Activated naive CD4-positive, alpha-beta T cell treated with anti-CD3 and anti-CD28 coated beads, Interleukin-2, amount 50 U/mL, for 16 hours (primary cell): Measurements from ENCODE around the gene CLEC4F.

Experiments used
- DNase-seq: peaks from one replicate; pipeline ENCODE4 v3.0.0-alpha.2; 2020

Gene CLEC4F

DNA sequence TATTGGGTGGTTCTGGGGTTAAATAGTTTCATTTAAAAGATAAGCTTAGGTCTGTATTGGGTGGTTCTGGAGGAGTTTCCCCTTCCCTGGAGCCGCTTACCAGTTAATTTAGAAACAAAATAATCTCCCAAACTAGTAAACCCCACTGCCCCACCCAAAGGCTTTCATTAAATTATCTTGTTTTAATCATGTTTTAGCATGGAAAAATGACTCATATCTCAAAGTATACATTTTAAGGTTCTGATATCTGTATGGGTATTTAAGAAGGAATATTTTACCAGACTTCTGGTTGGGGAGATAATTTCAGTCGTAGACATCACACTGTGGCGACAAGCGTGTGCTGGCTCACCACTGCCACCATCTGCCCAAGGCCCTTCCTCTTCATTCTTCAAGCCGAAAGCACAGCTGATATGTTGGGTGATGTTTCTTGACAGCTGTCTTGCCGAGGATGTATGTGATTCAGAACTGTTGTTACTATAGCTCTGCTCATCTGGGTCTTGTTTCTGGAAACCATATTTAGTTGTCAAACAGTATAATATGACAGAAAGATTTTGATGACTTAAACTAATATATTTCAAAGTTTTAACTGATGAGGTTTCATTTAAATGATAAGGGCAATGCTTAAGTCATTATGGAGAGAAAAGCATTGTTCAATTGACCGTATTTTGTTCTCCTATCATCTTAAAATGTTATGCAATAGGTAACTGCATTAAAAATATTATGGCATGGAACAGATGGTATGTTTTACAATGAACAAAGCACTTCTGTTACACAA lies 35.1 kb downstream of the CLEC4F start:
- peak; percentile 49 for DNase-seq

DNA sequence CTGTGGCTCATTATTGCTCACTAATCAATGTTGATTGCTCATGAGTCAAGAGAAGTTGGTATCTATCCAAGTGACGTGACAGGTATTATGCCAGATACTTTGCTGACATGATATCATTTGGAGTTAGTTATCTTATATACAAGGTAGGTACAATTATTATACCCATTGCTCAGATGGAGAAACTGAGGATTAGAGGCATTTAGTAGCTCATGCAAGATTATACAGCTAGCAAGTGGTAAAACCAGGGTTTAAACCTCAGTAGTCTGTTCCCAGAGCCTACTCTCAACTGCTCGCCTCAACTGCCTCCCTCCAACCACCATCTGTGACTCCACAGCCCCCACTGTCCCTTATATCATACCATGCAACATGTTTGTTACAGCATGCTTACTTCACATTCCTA lies 36.1 kb downstream of the CLEC4F start:
- DNase-seq = no peak

DNA sequence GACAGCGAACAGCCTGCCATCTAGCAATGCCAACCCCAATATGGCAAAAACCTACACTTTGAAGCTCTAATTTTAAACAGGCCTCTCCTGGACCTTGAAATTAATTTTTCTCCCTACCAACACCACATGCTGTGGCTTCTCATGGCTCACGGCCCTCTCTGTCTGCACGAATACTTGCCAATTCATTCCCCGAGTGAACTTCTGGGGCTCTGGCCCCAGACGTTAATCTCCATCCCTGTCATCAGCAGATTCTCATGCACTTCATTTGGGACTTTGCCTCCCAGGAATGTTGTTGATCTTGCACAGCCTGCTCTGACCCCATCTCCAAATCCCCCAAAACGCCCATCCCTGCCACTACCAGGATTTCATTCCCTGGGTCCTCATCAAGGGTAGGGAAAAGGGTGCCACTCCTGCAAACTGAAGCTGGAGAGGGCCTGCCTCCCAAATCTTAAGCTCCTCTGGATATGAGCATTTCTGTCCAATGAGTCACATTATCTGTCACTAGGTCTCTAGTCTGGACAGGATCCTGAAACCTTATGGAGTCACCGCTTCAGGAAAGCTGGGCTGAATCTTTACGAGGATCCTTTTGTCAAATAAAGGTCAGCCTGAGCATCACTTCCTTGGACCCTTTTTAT lies 40.4 kb downstream of the CLEC4F start:
- DNase-seq = no peak

DNA sequence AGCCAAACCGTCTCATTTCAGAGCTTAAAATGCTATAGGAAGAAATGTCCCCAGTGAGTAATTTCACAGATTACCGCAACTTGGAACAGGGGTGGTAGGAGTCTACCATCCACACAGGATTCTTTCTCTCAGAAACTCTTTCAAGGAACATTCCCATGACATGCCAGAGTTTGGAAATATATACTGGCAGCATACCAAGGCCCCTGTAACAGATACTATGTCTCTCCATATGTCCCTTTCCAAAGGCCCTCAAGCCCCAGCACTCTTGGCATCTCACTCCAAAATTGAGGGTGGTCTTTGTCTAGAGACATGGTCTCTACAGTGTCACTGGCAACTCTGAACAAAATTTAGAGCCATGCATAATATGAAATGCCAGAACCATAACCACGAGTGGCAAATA lies 40.9 kb downstream of the CLEC4F start:
- no peak for DNase-seq

DNA sequence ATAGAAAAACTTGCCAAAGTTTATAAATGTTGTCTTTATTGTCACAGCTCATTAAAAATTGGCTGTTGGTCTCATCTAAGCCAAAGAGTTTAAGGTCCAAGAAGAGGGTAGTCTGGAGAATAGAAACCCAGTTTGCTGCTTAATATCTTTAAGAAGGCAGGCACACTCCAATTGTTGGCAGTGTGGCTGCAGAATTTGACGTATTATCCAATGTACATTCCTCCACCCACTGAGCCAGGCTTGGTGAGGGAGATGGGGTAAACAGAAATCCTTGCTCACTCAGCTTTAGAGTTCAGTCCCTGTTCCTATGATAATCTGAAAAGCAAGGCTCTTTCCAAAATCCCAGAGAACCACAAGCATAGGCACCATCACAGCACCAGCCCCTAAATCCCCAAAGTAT lies 41.7 kb downstream of the CLEC4F start:
- DNase-seq = no peak

DNA sequence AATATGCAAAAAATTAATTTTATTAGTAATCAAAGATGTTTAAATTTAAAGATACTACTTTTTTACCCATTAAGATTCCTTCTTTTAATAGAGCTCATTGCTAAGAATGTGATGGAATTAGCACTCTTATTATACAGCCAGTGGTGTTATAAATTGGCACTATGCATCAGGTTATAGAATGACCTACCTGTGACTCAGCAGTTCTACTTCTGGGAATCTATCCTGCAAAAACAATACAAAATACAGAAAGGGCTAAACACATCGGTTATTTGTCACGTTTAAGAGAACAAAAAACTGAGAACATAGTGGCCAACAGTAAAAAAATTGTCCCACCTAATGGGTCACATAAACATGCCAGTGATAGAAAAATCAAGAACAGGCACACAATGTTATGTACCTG lies 42.9 kb downstream of the CLEC4F start:
- DNase-seq = no peak

DNA sequence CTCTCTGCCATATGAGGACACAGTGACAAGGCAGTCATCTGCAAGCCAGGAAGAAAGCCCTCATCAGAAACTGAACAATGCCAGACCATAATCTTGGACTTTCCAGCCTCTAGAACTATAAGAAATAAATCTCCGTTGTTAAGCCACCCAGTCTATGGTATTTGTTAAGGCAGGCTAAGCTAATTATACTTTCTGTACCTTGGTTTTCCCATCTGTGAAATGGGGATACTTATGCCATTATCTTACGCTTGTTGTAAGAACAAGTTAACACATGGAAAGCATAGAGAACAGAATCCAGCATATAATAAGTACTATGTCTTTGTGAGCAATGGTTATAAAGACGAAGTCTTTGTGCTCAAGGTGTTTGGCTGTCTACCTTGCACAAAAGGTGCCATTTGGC lies 44.1 kb downstream of the CLEC4F start:
- DNase-seq = no peak

DNA sequence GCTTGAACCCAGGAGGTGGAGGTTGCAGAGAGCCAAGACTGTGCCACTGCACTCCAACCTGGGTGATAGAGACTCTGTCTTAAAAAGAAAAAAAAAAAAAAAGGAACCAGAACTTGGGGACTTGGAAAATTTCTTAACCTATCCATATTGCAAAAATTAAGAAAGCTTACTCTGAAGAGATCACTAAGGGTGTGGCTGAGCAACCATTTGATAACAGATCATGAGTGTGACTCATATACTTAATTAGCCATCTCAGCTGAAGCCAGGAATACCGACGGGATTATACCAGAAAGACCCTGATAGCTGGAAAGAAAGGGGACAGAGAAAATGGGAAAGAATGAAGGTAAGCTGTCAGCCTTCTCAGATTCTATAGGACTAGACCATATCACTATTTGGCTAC lies 45.3 kb downstream of the CLEC4F start:
- DNase-seq = no peak

DNA sequence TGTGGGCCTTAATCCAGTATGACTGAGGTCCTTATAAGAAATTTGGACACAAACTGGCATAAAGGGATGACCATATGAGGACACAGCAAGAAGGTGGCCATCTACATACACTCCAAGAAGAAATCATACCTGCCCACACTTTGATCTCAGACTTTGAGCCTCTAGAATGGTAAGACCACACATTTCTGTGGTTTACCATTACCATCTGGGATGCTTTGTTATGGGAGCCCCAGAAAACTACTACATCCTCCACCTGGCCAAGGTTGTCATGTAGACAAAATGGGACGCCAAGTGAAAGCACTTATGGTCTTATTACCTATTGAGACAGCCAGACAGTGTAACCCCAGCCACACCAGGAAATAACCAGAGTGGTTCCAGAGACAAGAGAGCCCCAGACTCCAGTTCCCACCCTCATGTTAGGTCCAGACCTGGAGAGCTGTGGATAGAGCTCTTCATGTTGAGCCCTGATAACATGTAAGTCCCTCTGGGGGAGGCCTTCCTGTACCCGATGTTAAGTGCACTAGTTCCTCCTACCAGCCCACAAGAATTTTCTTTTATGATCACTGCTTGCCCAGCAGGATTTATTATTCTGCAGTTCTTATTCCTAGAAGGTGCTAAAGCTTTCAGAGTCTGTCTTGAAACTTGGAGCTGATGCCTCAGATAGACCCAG lies 47.8 kb downstream of the CLEC4F start:
- DNase-seq = no peak

DNA sequence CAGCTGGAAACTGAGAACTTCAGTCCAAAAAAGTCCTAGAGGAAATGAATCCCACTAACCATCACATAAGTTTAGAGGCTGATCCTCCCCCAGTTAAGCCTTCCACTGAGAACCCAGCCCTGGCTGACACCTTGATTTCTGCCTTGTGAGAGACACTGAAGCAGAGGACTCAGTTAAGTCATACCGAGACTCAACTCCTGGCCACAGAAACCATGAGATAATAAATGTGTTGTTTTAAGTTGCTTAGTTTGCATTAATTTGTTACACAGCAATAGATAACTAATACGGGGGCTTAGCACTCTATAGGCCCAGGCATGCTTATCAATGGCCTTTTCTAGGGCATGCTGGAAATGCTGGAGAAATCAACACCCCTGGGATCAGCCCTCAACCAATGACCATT lies 49.0 kb downstream of the CLEC4F start:
- DNase-seq = no peak

DNA sequence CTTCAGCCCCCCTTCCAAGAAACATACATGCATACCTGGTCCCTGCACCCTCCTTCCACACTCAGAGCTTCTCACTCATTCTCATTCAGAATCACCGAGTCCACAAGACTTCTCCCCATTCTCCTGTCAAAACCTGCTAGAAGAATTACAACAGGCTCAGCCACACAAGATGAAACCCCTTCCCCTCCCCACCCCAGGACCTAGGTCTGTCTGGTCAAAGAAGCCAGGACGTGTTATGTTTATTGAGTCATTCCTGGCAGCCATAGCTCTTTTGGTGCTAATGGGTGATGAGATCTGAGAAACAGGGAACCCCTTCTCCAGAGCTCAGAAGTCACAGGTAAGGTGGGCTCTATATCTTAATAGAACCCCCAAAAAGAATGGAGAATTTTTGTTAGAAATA lies 50.9 kb downstream of the CLEC4F start:
- DNase-seq = no peak

DNA sequence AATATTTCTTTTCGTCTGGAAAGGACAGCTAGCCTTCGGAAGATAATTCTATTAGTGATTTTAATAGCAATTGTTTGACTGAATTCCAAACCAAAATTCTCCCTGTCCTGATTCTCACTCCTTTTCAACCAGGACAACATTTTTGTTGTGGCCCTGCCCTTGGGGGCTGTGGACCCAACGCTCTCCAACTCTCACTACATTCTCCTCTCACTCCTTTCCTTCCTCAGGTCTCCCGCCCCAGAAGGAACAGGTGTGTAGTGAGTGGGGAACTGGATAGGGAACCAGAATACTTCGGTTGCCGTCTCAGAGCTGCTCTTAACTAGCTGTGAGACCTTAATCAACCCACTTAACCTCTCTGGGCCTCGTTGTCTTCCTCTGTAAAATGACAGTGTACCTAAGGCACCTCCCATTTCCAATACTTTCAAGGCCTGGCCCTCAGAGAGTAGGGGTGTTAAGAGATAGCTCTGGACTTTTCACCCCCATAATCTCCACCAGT lies 51.8 kb downstream of the CLEC4F start:
- DNase-seq = no peak

DNA sequence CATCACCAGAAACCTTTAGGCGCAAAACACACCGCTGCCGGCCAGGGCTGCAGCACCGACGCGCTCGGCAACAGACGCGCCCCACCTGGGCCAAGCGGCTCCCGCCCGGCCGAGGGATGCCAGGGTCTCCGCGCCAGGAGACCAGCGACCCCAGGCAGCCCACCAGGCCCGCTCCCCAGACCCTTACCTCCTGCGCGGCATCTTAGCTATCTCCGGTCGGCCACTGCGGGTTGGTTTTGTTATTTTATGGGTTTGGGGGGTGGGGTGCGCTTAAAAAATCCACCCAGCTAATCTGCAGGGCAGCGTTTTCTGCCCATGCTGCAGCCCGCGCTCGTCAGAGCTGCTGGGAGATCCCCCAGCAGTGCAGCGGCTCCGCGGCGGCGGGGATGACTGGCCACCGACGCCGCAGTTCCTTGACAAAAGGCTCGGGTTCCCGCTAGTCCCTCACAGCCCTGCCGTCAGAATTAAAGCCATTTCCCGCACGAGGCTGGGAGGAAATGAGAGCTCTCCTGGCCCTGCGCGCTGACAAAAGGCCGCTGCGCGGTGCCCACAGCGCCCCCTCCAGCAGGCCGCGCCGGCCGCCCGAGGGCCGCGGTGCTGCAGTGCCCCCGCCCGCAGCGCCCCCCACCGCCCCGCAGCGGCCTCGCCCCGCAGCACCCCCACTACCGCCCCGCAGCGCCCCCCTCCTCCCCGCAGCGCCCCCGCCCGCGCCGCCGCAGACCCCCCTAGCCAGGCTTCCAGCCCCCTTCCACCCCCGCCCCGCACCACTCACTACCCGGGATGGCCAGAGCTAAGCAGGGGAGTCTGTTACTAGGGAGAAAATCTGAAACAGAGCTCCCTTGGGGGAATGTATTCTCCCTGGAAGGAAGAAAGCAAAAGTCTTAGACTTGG lies 52.5 kb downstream of the CLEC4F start, which contains the start of gene ADD2:
Gene ADD2 (minus strand): TSS at position 502 of the 891 bp plus-strand sequence. CDS start 61,792 bp downstream, outside the sequence.
- peak; percentile 58 for DNase-seq

DNA sequence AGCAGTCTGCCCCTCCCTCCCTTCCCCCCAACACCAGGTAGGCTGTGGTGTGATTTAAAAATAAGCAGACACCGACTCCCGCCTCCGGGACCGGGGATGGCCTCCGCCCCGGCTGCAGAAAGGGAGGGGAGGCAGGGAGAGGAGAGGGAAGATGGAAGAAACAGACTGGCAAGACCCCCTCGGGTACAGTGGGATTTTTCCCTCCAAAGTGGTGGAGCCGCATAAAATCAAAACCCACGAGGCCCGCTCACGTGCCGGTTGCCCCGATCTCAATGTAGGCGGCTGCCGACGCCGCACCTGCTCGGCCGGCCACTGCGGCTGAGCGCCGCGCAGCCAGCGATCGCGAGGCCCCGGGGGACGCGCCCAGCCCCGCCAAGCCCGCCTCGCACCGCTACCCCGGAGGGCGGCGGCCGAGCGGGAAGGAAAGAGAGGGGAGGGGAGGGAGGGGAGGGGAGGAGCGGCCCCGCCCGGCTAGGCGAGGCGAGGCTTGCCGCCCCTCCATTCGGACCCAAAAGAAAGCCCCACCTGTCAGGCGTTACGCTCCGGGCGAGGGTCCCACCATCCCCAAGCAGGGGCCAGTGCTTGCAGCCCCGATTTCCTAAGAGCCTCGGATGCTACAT lies 53.2 kb downstream of the CLEC4F start:
- DNase-seq = peak; percentile 22

DNA sequence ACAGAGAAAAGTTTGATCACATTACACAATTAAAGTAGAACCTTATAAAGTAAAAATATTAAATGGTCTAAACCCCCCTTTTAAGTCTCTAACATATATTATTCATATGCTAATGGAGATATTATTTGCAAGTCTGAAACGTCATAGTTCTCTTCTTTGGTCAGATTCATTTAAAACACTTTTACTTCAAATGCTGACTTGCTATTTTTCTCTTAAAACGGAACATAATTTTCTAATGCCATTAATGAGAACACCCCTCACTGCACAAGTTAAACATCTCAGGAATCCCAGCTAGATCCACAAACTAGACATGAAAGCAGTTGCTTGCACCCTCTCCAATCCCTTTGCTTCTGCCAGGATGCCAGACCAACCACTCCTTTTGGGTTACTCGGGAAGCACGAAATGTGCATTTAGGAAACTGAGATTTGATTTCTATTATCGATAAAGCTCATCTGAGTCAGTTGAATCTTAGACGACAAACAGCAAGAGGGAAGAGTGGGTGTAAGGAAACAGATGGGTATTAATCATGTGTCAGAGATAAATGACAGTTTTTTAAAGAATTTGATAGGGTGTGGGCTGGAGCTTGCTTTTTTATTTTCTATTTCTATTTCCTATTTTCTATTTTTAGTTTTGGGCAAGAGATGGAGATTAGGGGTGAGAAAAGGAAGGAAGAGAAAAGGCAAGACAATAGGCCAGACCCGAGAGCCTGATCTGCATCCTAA lies 53.9 kb downstream of the CLEC4F start:
- DNase-seq = no peak

DNA sequence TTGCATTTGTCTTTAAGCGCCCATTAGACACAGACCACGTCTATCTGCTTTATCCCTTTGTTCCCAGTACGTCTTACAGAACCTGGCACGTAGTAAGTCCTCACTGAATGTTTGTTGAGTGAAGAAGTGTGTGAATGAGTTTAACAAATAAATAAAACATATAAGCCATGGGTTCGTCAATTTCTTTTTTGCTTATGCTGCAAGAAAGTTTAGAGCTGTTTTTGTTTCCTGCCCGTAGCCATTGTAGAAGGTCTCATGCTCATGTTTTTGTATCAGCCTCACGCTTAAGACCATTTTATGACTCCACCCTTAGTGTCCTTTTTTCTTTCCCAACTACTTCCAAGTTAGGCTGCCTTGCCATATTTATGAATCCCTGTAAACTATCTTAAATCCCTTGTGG lies 54.9 kb downstream of the CLEC4F start:
- no peak for DNase-seq

DNA sequence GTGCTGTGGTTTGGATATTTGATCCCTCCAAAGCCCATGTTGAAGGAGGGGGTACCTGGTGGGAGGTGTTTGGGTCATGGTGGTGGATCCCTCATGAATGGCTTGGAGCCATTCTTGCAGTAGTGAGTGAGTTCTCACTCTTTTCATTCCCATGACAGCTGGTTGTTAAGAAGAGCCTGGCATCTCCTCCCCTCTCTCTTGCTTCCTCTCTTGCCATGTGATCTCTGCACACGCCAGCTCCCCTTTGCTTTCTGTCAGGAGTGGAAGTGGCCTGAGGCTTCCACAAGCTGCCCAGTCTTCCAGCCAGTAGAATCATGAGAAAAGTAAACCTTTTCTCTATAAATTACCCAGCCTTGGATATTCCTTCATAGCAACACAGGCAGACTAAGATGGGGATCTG lies 61.0 kb downstream of the CLEC4F start:
- DNase-seq = no peak
